ENCODE results near the gene RALGPS1.

The RALGPS1 gene

DNA sequence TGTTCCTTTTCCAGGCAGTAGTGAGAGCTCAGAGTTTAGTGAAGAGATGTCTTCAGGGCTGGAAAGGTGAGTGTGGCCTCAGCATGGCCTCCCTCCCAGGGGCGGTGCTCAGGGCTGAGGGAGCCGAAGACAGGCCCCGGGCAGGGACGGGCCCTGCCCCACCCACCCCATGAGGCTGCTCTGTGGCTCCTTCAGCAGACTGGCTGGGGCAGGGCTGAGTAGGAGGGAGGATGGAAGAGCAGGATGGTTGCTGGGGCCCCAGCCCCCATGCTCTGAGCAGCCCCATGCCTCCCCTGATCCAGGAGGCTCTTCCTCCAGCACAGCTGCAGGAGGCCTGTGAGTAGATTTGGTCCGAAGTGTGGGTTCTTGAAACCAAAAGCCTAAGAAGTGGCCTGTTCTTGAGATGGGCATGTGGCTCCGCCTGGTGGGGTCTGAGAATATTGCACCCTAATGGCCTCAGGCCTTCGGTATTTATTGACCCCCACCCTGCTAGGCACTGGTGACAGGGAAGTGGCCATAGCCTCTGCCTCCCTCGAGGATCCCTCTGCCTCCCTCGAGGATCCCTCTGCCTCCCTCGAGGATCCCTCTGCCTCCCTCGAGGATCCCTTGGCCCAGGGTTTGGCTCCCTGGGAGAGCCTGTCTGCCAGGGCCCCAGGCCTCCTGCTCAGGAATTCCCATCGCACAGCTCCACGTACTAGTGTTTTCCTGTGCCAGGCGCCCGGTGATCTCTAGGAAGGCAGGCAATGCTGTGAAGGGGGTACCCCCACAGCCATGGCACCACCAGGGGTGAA, 284.6 kb downstream of the RALGPS1 start:
- DNase-seq (ENCODE audit: low read depth in 2 of 2, low spot score in 1 of 2): peak; percentile 46 to 53

DNA sequence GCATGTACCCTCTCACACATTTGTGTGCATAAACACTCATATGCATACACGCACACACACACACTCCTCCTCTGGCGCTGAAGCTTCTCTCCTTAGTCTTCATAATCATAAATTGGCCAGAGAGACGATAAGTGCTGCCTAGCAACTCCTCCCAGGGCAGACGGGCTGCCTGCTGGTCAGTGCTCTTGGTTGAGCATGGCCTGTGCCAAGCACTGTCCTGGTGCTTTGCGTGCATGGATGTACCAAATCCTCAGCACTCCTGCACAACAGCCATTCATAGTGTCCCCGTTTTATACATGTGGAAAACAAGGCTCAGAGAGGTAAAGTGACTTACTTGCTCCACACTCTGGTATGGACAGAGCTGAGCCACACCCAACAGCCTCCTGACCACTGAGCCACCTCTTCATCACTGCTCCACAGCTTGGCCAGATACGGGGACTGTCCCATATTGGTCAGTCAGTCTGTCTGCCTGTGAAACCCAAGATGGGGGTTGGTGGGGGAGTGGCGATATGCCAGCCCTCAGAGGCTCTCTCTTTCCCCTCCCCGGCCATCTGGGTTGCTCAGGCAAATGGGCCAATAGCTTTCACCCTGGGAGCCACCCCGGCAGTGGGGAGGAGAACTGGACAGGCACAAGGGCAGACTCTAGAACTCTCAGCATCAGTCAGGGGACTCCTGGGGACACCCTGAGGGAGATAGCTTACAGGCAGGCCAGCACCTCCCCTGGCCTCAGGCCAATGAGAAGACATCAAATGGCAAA, 285.7 kb downstream of the RALGPS1 start:
- DNase-seq (ENCODE audit: low read depth in 2 of 2, low spot score in 1 of 2): no peak

GRCh38 chr9:127201071-127201541, 286.5 kb downstream of the RALGPS1 start:
- no peak for DNase-seq (ENCODE audit: low read depth in 2 of 2, low spot score in 1 of 2)

- DNase-seq (ENCODE audit: low read depth in 2 of 2, low spot score in 1 of 2): no peak
Observed at GRCh38 chr9:127201731-127202130, 287.1 kb downstream of the RALGPS1 start.

DNA sequence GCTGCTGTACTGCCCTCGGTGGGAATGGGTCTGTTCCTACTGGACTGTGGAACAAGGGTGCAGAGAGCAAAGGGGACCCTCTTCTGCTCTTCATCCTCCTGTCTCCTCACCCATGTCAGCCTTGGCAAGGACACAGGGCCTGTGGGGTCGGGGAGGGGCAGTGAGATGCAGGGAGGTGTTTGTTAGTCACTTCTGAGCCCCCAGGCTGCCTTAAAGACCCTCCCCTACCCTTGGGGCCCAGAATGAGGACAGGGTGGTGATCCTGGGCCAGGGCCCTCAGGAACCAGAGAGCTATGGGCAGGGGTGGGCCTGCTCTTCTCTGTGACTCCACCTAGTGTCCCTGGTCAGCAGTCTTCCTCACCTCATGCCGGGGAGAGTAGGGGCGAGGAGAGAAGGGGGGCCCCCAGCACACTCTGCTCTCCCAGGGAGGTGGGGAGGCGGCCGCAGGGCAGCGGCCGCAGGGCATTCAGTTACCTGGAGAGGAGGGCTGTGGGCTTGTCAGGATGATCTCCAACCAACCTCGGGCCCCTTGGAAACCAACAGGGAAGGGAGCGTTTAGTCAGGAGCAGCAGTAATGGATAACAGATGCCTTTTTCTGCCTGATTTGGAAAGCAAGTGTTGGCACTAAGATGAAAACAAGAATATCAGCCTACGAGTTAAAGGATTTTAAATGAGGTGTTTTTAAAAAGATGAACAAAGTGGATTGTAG, 288.0 kb downstream of the RALGPS1 start:
- no peak for DNase-seq (ENCODE audit: low read depth in 2 of 2, low spot score in 1 of 2)

- no peak for DNase-seq (ENCODE audit: low read depth in 2 of 2, low spot score in 1 of 2)
Observed at GRCh38 chr9:127203681-127204327, 289.2 kb downstream of the RALGPS1 start.

DNA sequence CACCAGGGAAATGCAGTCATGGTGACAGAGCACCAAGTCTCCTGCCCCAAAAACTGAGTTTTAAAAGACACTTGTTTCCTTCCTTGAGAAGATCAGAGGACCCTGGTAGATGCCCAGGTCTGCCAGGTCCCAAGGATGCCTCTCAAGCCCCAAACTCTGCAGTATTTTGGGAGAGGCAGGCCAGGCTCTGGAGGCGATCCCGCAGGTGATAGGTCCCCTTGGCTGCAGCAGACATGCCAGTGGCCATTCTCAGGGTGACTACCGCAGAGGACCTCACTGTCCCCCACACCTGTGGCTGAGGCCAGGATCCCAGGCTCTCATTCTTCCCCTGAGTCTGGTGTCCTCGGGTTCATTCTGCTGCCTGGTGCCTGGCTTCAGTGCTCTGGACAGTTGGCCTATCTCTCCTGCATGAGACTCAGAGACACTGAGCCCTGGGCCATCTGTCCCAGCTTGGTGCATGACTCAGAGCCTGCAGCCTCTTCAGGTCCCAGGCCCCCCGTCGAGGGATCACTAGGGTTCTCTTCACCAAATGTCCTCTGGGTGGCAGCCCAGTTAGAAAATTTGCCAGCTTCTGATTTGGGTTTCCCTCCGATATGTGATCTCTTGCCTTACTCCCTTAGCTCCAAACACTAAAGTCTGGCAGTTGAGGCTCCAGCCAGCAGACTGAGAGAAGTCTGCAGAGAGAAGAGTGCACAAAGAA, 290.3 kb downstream of the RALGPS1 start:
- no peak for DNase-seq (ENCODE audit: low read depth in 2 of 2, low spot score in 1 of 2)

DNA sequence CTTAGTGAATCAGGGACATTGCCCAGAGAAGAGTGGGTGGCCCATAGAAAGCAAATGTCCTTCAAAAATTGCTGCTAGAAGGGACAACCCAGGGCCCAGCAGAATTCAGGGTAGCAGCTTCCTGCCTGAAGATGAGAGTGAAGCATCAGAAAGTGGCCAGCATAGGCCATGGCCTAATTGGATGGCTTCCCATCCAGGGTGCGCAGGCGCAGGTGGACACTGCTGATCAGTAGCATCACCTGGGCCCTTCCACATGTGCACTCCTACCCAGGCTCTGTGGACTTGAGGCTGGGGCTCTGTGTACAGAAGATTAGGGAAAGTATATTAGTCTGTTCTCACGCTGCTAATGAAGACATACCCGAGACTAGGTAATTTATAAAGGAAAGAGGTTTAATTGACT, 291.4 kb downstream of the RALGPS1 start:
- DNase-seq (ENCODE audit: low read depth in 2 of 2, low spot score in 1 of 2): no peak

DNA sequence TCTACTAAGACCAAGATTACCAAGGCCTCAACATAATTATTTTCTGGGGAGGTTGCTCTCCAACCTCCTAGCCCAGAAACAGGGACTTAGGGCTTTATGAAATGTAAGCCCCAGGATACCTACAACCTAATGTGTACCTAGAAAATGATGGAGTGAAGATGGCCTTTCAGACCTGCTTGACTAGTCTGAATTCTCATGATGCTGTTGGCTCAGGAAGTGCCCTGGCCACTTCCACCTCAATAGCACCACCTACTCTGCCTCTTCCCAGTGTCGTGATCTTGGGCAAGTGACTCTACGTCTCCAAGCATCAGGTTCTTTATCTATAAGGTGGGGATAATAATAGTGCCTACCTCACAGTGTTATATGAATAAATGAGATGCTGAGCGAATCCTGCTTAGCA, 292.1 kb downstream of the RALGPS1 start:
- DNase-seq (ENCODE audit: low read depth in 2 of 2, low spot score in 1 of 2): no peak

DNA sequence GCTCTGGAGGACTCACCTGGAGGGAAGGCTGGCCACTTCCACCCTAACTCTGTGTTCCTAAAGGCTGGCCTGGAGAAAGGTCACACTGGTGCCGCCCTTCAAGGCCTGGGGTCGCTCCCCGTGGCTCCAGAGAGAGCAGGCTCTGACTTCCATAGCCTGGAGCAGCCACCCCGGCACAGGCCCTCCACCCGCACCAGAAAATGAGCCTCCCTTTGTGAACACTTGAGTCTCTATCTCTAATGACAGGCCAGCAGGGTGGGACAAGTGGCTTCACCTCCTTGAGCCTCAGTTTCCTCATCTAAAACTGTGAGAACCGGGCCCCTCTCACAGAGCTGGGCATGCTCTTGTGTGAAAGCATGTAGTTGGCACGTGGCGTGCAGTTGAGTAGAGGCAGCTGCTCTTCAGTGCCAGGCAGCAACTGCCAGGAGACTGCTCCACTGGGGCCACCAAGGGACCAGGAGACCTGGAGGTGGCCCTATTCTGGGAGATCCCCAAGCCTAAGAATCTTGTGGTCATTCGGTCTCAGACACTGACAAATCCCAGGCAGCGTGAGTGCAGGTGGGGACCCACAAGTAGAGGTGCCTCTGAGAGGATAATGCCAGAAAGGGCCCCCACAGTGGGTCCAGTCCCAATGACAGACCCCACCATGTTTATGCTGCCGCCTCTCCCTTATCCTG, 293.3 kb downstream of the RALGPS1 start:
- no peak for DNase-seq (ENCODE audit: low read depth in 2 of 2, low spot score in 1 of 2)

DNA sequence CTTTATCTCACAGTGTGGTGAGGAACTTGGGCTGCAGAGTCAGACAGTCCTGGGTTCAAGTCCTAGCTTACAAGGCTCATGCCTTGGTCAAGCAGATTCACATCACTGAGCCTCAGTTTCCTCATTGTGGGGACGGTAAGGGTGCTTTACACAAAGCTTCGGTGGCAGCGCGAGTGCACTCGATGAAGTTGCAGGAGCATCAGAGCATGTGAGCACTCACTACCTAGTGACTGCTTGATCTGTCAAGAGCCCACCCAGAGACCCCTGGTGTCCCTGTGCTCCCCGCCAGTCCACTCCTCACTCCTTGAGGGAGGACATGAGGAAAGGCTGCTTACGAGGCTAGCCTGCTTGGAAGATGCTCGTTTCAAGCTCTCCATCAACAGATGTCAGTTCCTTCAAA, 293.8 kb downstream of the RALGPS1 start:
- no peak for DNase-seq (ENCODE audit: low read depth in 2 of 2, low spot score in 1 of 2)

GRCh38 chr9:127209220-127209619, 294.6 kb downstream of the RALGPS1 start:
- no peak for DNase-seq (ENCODE audit: low read depth in 2 of 2, low spot score in 1 of 2)

DNA sequence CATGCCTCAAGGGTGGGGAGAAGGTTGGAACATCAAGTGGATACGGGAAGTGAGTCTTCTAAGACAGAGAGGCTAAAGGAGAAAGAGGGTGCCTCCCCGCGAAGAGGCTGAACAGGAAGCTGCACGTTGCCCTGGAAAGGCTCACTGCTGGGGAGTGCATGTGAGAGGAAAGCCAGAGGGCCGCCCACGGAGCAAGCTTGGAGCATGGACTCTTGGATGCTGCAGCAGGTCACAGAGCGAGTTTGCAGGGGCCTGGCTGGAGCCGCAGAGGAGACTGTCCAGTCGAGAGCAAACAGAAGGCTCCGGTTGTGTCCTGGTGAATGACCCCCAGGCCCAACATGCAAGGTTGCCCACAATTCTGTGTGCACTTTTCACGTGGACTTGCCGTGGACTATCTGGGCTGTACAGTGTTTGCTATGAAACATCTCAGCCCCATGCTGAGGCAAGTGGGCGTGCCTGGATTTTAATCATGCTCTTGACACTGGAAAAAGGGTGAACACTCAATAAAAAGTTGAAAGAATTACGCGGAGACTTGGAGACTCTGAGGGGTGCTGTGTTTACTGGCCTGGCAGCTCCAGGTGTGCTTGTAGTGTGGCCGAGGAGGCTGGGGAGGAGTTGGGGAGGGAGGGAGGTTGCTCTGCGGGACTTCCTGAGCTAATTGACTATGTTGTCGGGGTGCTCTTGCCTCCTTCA, 295.5 kb downstream of the RALGPS1 start:
- DNase-seq (ENCODE audit: low read depth in 2 of 2, low spot score in 1 of 2): no peak

DNA sequence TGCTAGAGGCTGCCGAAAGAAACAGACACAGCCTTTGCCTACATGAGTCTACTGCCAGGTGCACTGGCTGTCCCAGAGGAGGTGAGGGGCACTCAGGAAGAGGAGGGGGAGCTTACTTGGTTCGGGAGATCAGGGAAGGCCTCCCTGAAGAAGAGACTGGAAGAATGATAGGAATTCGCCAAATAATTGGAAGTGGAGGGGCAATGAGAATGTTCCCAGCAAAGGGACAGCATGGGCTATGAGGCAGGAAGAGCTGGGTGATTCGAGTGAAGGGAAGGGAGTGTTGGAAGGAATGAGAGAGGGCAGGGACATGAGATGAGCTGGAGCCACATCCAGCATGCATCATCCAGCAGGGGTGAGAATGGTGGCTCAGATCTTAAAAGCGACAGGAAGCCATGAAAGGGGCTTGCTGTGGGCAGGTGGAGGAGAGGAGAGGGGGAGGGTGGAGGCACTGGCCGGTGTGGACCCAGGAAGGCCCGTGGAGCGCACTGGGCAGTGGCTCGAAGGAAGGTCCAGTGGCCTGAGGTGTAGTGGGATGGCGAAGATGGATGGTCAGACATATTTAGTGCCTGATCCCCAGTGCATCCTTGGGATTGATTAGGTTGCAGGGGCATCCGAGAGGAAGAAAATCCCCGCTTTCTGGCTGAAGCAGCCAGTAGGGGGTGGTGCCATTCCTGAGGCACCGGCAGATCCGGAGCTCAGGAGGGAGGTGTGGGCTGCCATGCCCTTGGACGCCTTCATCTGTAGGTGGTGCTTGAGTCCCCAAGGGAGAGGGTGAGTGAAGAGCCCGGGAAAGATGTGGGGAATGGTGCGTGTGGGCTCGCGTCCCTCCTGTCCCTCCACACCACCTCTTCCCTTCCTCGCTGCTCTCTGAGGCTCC, 296.5 kb downstream of the RALGPS1 start:
- DNase-seq (ENCODE audit: low read depth in 2 of 2, low spot score in 1 of 2): no peak

- no peak for DNase-seq (ENCODE audit: low read depth in 2 of 2, low spot score in 1 of 2)
Observed at GRCh38 chr9:127211983-127212382, 297.4 kb downstream of the RALGPS1 start.

DNA sequence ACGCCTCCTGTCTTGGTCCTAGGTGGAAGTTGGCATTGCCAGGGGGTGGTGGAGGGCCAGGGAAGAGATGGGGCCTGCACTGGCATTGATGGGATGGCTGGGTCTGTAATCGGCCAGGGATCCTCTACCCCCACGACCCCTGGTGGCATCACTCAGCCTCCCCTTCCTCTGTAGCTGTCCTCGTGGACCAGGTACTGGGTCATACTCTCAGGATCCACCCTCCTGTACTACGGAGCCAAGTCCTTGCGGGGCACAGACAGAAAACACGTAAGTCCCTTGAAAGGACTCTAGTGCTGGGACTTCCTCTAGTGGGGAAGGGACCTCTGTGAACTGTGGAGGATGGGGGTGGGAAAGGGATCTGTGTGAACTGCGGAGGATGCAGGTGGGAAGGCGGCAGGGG, 297.9 kb downstream of the RALGPS1 start:
- DNase-seq (ENCODE audit: low read depth in 2 of 2, low spot score in 1 of 2): no peak

DNA sequence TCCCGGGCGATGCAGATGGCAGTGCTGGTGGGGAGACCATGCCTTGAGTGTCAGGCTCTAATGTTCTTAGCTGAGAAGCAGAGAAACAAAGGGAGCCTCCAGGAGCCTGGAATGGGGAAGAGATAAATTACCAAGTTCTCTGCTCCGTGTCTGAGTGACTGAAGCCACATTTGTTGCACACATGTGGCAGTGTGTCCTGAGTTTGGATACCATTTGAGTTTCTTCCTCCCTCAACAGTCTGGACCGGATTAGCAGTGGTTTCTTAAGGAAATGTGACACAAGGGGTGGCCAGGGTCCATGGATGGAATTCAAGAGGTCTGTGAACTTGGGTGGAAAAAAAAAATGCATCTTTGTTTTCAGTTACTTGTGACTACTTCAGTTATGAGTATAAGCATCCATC, 299.3 kb downstream of the RALGPS1 start:
- DNase-seq (ENCODE audit: low read depth in 2 of 2, low spot score in 1 of 2): no peak

DNA sequence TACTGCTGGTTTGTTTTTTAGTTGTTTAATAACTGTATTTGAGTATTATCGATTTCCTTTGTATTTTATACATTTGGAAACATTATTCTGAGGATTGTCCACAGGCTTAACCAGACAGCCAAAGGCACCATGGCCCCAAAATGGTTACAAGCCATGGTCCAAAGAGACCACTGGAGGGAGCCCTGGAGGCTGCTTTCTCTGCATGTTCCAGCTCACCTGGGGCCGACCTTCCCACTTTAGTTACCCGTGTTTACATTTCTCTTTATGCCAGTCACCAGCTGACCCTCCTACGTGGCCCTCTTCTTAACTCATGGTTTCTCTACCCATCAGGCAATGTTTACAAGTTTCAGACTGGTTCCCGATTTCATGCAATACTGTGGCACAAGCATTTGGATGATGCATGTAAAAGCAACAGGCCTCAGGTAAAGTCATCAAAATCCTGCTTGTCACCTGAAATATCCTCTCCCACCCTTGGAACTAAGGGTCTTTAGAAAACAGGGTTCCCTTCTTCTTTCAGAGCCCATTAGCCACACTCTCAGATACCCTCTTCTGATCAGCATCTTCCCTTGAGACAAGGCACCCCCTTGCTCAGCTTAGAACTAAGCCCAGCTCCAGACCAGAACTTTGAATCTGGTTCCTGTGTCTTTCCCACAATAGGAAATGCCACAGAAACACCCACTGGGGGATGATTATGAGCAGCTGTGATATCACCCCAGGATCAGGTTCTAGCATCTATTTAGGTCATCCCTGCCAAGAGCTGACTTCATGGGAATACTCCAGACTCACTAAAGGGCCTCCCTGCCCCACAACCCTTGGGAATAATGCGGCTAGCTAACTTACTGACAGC, 300.1 kb downstream of the RALGPS1 start:
- DNase-seq (ENCODE audit: low read depth in 2 of 2, low spot score in 1 of 2): peak; percentile 28

Measured in stimulated activated CD8-positive, alpha-beta memory T cell treated with anti-CD3 and anti-CD28 coated beads, Interleukin-4, amount 100 ng/mL, for 1 hour (primary cell).